RWPE2 (cell line): ENCODE measurements around the gene ABCG4.

ENCODE experiments used
- ATAC-seq: fragments of 200-7000 bp; cut with Tn5 transposase; 3 replicates; pipeline ENCODE4 v1.9.1; 2021; ENCODE audit warnings: low read depth
- DNase-seq: peaks from one replicate; pipeline ENCODE4 v3.0.0-alpha.2; 2020; ENCODE audit warnings: low spot score
- H3K27ac ChIP-seq: fragments of 450-650 bp; 2 replicates; pipeline ENCODE4 v1.5.1; 2017; ENCODE audit warnings: mild to moderate bottlenecking; ENCODE audit not compliant: poor library complexity, severe bottlenecking
- H3K27me3 ChIP-seq: fragments of 250-450 bp; sonication (Bioruptor Pico); 2 replicates; pipeline ENCODE4 v1.5.1; 2021; ENCODE audit warnings: mild to moderate bottlenecking, moderate library complexity; ENCODE audit not compliant: insufficient read depth, poor library complexity, severe bottlenecking
- H3K36me3 ChIP-seq: fragments of 250-450 bp; sonication (Bioruptor Pico); 2 replicates; pipeline ENCODE4 v1.5.1; 2020; ENCODE audit warnings: low read depth, mild to moderate bottlenecking, moderate library complexity
- H3K4me1 ChIP-seq: fragments of 250-450 bp; sonication (Bioruptor Pico); 2 replicates; pipeline ENCODE4 v1.5.1; 2021; ENCODE audit warnings: mild to moderate bottlenecking, moderate library complexity; ENCODE audit not compliant: insufficient read depth, poor library complexity, severe bottlenecking
- H3K4me3 ChIP-seq: fragments of 250-450 bp; sonication (Bioruptor Pico); 2 replicates; pipeline ENCODE4 v1.5.1; 2021; ENCODE audit warnings: mild to moderate bottlenecking, moderate library complexity; ENCODE audit not compliant: severe bottlenecking
- H3K9me3 ChIP-seq: fragments of 250-450 bp; sonication (Bioruptor Pico); 2 replicates; pipeline ENCODE4 v1.5.1; 2021; ENCODE audit warnings: mild to moderate bottlenecking, moderate library complexity; ENCODE audit not compliant: severe bottlenecking
- CTCF ChIP-seq: fragments of 450-650 bp; IDR thresholded peaks from one replicate; pipeline ENCODE4 v1.5.1; 2017; ENCODE audit warnings: mild to moderate bottlenecking, moderate library complexity; ENCODE audit not compliant: poor library complexity, severe bottlenecking

Gene ABCG4

GRCh38 chr11:119116601-119117000, 32.3 kb upstream of the ABCG4 start:
- no peaks in the 10 kb centered on the region for H3K4me1 ChIP-seq
- H3K27ac ChIP-seq, result no peak overlapping the region
- no peaks in the 10 kb centered on the region for H3K27me3 ChIP-seq
- ATAC-seq (no peak), DNase-seq (no peak)
- no peak for TF ChIP-seq CTCF
- no peak overlapping the region for H3K4me3 ChIP-seq
- H3K9me3 ChIP-seq, result no peaks in the 10 kb centered on the region
- 0 out of 2 replicates have a peak, but pooled peaks cover 3% of the 10 kb centered on the region for H3K36me3 ChIP-seq

GRCh38 chr11:119117004-119117706, 31.7 kb upstream of the ABCG4 start:
- Histone ChIP-seq H3K4me1 (no peaks in the 10 kb centered on the region), H3K27ac (no peak overlapping the region), H3K27me3 (no peaks in the 10 kb centered on the region), H3K4me3 (no peak overlapping the region), H3K9me3 (no peaks in the 10 kb centered on the region), H3K36me3 (0 out of 2 replicates have a peak, but pooled peaks cover 3% of the 10 kb centered on the region)
- TF ChIP-seq CTCF, result no peak
- ATAC-seq, result no peak
- no peak for DNase-seq

- Histone ChIP-seq H3K36me3 (0 out of 2 replicates have a peak, but pooled peaks cover 3% of the 10 kb centered on the region), H3K9me3 (no peaks in the 10 kb centered on the region), H3K4me1 (no peaks in the 10 kb centered on the region), H3K27me3 (no peaks in the 10 kb centered on the region), H3K4me3 (no peak overlapping the region), H3K27ac (no peak overlapping the region)
- TF ChIP-seq CTCF, result no peak
- DNase-seq (no peak), ATAC-seq (no peak)
Measured at GRCh38 chr11:119118227-119118626, 30.6 kb upstream of the ABCG4 start.

DNA sequence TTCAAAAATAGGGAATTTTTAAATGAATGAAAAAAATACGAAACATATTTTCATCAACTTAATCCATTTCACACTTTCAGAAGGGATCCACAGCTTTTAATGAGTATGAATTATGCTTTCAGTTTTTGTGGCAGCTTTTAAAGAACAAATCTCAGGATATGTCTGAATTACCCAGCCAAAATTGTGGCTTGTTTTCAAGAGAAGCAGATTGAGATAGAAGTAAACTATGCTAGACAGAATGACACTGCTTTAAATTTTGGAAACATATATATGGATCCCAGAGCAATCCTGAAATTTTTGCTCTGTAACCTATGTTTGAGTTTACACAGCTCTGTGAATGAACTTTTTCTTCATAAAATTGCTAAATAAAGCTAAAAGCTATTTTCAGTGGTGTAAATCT, 29.9 kb upstream of the ABCG4 start:
- Histone ChIP-seq H3K27me3 (no peaks in the 10 kb centered on the region), H3K36me3 (peaks cover 5% of the 10 kb centered on the region), H3K4me1 (no peaks in the 10 kb centered on the region), H3K4me3 (no peak overlapping the region), H3K27ac (no peak overlapping the region), H3K9me3 (no peaks in the 10 kb centered on the region)
- TF ChIP-seq CTCF, result no peak
- no peak for DNase-seq
- no peak for ATAC-seq

DNA sequence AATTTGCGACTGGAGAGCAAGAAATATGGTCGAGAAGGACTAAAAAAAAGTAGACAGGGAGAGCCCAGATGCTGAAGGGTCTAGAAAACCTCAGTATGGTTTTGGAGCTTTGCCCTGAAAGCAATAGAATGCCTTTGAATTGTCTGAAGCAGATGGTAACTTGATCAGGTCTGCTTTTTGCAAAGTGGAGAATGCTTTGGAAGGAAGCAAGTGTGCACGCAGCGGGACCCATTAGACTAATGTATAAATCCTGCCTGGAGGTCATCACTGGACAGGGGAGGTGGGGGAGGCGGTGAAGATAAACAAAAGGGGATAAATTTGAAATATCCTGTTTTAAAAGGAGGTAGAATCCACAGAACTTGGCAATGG, 28.2 kb upstream of the ABCG4 start:
- peak overlapping the region; percentile 91 for H3K4me3 ChIP-seq
- no peak for ATAC-seq
- no peak for TF ChIP-seq CTCF
- H3K27ac ChIP-seq, result no peak overlapping the region
- no peaks in the 10 kb centered on the region for H3K27me3 ChIP-seq
- no peak for DNase-seq
- no peaks in the 10 kb centered on the region for H3K9me3 ChIP-seq
- peaks cover 14% of the 10 kb centered on the region for H3K36me3 ChIP-seq
- H3K4me1 ChIP-seq, result no peaks in the 10 kb centered on the region
